Testis (tissue), 2 donors: Measurements from ENCODE around the gene KPNB1.

ENCODE experiments used
- POLR2A ChIP-seq: fragments of 450-650 bp; IDR thresholded peaks from one replicate; pipeline ENCODE4 v1.6.1; 2017; ENCODE audit warnings: antibody characterized with exemption, mild to moderate bottlenecking, moderate library complexity
- TF ChIP-seq, protein P1 (sequence below), 3 experiments: fragments of 450-650 bp in 2 of 3; fragments of 200-600 bp in 1 of 3; sonication (generic) in 1 of 3; IDR thresholded peaks; one replicate each; pipeline ENCODE4 v1.5.1; 2016 to 2019; ENCODE audit warnings: antibody characterized with exemption in 3 of 3, mild to moderate bottlenecking in 2 of 3, moderate library complexity in 1 of 3

DNA sequence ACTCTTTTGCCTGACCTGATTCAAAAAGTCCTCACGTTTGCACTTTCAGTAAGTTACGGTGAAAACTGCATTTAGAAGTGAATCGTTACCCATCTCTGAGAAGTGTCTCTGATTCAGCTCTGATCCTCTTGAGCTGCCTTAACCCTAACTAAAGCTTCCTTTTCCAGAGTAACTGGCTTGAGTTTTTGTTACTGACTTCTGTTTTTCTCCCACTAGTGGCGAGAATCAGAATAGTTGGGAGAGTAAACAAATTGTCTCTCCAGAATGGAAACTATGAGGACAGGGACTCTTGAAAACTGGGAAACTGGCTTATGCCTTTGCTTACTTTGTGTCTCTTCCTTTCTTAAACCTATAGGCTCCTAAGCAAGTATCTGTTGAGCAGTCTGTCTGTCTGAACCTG is 31.3 kb upstream of the KPNB1 start:
- TF ChIP-seq, protein P1, sequence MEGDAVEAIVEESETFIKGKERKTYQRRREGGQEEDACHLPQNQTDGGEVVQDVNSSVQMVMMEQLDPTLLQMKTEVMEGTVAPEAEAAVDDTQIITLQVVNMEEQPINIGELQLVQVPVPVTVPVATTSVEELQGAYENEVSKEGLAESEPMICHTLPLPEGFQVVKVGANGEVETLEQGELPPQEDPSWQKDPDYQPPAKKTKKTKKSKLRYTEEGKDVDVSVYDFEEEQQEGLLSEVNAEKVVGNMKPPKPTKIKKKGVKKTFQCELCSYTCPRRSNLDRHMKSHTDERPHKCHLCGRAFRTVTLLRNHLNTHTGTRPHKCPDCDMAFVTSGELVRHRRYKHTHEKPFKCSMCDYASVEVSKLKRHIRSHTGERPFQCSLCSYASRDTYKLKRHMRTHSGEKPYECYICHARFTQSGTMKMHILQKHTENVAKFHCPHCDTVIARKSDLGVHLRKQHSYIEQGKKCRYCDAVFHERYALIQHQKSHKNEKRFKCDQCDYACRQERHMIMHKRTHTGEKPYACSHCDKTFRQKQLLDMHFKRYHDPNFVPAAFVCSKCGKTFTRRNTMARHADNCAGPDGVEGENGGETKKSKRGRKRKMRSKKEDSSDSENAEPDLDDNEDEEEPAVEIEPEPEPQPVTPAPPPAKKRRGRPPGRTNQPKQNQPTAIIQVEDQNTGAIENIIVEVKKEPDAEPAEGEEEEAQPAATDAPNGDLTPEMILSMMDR (IDR thresholded peaks at IDR 0.05): peak in 2 of 3 experiments; percentile 31 to 45
- no peak for TF ChIP-seq POLR2A
